ENCODE measurements around the gene TACR2. TPM values are rescaled to one million over a fixed set of nuclear protein-coding genes. Genes with fewer than 3 reads are reported as not detected.

The TACR2 gene
- total RNA-seq, 6 experiments from 2014 or later: 0.16 to 0.22 (median 0.16) TPM; not detected in 3

DNA sequence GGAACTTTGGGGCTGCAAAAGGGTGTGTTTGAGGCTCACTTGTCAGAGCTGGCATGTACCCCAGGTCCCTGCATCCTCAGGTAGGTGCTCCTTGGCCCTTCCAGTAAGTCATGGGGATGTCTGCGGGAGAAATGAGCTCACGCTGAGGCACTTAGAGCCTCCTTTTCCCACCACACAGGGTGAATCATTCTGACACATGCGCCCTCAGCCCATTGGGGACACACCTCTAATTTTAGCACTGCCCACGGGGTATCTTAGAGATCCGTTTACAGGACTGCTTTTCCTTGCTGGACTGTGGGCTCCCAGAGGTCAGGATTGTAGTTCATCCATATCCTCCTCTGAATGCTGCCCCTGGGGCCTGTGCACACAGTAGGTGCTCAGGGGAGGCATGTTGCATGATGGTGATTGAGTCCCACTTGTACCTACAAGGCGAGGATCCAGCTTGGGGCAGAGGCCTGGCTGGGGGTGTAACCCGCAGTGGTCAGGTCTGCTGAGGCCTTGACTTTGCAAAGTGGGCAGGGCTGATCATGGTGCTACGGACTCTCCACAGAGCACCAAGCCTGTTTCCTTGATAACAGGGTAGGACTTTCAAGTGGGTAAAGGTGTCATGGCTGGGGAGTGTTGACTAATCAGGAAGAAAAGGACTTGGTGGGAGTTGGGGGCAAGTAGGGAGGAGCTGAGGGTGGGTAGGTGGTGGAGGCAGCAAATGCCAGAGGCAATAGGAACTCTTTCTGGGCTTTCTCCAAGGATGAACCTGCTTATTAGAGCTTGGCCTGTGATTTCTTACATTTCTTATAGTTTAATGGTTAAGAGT is 40.4 kb upstream of the TACR2 start:
- H3K36me3 ChIP-seq: no peaks in the 10 kb centered on the region
- TF ChIP-seq, protein P1, sequence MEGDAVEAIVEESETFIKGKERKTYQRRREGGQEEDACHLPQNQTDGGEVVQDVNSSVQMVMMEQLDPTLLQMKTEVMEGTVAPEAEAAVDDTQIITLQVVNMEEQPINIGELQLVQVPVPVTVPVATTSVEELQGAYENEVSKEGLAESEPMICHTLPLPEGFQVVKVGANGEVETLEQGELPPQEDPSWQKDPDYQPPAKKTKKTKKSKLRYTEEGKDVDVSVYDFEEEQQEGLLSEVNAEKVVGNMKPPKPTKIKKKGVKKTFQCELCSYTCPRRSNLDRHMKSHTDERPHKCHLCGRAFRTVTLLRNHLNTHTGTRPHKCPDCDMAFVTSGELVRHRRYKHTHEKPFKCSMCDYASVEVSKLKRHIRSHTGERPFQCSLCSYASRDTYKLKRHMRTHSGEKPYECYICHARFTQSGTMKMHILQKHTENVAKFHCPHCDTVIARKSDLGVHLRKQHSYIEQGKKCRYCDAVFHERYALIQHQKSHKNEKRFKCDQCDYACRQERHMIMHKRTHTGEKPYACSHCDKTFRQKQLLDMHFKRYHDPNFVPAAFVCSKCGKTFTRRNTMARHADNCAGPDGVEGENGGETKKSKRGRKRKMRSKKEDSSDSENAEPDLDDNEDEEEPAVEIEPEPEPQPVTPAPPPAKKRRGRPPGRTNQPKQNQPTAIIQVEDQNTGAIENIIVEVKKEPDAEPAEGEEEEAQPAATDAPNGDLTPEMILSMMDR (IDR thresholded peaks at IDR 0.05): no peak
- no peak for TF ChIP-seq POLR2A (IDR thresholded peaks at IDR 0.05)
- intact Hi-C loops (cut with DNase I): no loop called here
- H3K9me3 ChIP-seq: no peaks in the 10 kb centered on the region
- H3K27me3 ChIP-seq: no peaks in the 10 kb centered on the region
- ATAC-seq (no peak), DNase-seq (no peak)
- WGBS (ENCODE audit: insufficient coverage, low coverage, low lambda C conversion rate, missing lambda C conversion rate): 88% methylated on average over 3 of the region's 8 CpGs
- H3K4me1 ChIP-seq: peaks cover 0 to under 1% (median 0%) of the 10 kb centered on the region in 4 donors
- H3K4me3 ChIP-seq: no peak overlapping the region
- no peak overlapping the region for H3K27ac ChIP-seq

- H3K4me1 ChIP-seq: peaks cover 0 to 9% (median 0%) of the 10 kb centered on the region in 4 donors
- no peak overlapping the region for H3K27ac ChIP-seq
- TF ChIP-seq POLR2A (IDR thresholded peaks at IDR 0.05): no peak
- TF ChIP-seq, protein P1 (IDR thresholded peaks at IDR 0.05): no peak
- H3K36me3 ChIP-seq: no peaks in the 10 kb centered on the region
- intact Hi-C loops (cut with DNase I): no loop called here
- no peaks in the 10 kb centered on the region for H3K9me3 ChIP-seq
- no peaks in the 10 kb centered on the region for H3K27me3 ChIP-seq
- WGBS (ENCODE audit: insufficient coverage, low coverage, low lambda C conversion rate, missing lambda C conversion rate): 57% methylated on average over 9 of the region's 10 CpGs
- no peak overlapping the region for H3K4me3 ChIP-seq
- no peak for ATAC-seq
- no peak for DNase-seq
These were observed 38.5 kb upstream of the TACR2 start for GRCh38 chr10:69455006-69455763.

DNA sequence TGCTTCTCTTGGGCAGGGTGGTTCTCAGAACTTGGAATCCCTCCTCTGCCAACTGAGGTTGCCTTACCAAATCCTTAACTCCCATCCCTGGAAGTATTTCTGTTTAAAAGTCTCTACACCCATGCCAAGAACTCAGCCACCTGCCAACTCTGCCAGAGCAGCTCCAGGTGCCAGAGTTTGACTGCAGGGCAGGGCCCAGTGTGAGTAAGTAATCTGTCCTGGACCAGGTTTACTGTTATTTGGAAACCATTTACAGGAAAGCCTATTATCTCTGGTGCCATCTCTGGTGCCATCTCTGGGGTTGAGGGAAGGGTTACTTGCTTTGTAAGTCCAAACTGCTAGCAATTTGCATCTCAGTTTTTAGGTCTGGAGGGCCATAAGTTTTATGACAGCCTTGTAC is 37.1 kb upstream of the TACR2 start:
- intact Hi-C loops (cut with DNase I): no loop called here
- TF ChIP-seq, protein P1 (IDR thresholded peaks at IDR 0.05): no peak
- no peak for TF ChIP-seq POLR2A (IDR thresholded peaks at IDR 0.05)
- Histone ChIP-seq H3K4me1 (peaks cover 0 to 9% (median 0%) of the 10 kb centered on the region in 4 donors), H3K27me3 (no peaks in the 10 kb centered on the region), H3K9me3 (no peaks in the 10 kb centered on the region), H3K4me3 (no peak overlapping the region), H3K36me3 (no peaks in the 10 kb centered on the region), H3K27ac (no peak overlapping the region)
- DNase-seq: no peak
- no peak for ATAC-seq

GRCh38 chr10:69452676-69453415 is 36.1 kb upstream of the TACR2 start:
- Histone ChIP-seq H3K27ac (no peak overlapping the region), H3K36me3 (no peaks in the 10 kb centered on the region), H3K9me3 (no peaks in the 10 kb centered on the region), H3K27me3 (no peaks in the 10 kb centered on the region), H3K4me3 (no peak overlapping the region), H3K4me1 (peaks cover 0 to 9% (median 0%) of the 10 kb centered on the region in 4 donors)
- DNase-seq (no peak), ATAC-seq (no peak)
- 76% methylated on average over 3 of the region's 6 CpGs for WGBS (ENCODE audit: insufficient coverage, low coverage, low lambda C conversion rate, missing lambda C conversion rate)
- intact Hi-C loops (cut with DNase I): no loop called here
- TF ChIP-seq, protein P1 (IDR thresholded peaks at IDR 0.05): no peak
- no peak for TF ChIP-seq POLR2A (IDR thresholded peaks at IDR 0.05)

Measured in right lobe of liver (tissue), 6 donors.